Measurements from ENCODE around the gene SELPLG.
"Not testable (repeated sequence)": the region's sequence is repeated elsewhere in the genome, so short reads cannot be mapped to it uniquely, and the experiment has no call there.

The SELPLG gene

DNA sequence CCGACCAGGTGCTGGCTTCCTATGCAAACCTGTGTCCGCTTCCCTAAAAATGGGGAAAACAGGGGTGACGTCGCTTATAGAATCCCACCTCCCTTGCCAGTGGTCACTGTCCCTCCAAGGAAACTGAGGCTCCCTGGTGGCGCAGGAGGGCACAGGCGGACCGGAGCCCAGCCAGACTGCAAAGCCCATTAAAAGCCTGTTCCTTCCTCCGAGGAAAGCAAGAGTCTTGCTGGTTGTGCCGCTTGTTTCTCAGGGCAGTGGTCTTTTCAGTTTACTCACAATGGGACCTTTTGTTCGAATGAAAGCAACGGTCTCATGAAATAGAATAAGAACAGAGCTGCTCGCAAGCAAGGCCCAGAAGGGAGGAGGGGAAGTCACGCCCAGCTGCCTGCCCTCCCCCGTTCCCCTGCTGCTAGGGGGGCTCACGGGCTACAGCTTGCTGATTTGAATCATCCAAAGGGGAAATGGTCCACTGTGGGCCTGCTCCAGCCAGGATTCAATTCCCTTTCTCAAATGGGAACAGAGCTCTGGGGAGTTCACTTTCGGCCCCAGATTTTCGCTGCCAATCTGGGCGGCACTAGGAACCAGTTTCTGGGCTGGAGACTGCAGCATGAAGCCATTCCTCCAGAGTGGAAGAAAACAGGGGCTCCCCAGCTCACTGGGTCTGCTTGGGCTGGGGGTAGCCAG, 4.6 kb upstream of the SELPLG start:
- peak; percentile 82 for DNase-seq

DNA sequence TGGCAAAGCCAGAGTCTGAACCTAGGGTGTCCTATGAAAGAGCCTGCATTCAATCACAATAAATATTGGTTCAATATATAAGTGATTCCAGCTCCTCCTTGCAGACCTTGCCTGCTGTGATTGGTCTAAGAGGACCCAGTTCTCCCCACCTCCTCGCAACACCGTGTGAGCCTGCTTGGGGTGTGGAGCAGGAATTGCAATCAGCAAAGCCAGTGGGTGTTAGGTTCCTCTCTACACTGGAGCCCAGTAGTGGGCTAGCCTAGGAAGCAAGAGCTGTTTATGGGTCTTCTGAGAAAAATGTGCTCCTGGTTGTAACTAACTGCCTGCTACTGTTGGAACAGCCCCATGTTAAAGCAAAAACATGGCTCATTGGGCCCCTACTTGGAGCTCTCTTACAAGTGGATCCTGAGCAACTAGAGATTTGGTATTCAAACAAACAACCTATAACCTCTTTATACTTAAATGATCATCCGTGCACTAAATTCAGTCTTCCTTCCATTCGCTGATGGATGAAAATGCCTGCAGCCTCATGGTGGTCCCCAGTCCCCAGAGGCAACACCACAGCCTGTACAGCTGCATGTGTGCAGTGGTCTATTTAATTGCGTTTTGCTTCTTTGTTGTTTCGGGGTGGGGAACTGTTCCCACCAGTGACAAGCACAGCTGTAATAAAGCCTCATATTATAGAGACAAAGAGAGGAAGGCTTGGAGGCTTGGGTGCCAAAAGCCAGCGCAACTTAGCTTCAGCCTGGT, 3.7 kb upstream of the SELPLG start:
- DNase-seq: no peak

DNA sequence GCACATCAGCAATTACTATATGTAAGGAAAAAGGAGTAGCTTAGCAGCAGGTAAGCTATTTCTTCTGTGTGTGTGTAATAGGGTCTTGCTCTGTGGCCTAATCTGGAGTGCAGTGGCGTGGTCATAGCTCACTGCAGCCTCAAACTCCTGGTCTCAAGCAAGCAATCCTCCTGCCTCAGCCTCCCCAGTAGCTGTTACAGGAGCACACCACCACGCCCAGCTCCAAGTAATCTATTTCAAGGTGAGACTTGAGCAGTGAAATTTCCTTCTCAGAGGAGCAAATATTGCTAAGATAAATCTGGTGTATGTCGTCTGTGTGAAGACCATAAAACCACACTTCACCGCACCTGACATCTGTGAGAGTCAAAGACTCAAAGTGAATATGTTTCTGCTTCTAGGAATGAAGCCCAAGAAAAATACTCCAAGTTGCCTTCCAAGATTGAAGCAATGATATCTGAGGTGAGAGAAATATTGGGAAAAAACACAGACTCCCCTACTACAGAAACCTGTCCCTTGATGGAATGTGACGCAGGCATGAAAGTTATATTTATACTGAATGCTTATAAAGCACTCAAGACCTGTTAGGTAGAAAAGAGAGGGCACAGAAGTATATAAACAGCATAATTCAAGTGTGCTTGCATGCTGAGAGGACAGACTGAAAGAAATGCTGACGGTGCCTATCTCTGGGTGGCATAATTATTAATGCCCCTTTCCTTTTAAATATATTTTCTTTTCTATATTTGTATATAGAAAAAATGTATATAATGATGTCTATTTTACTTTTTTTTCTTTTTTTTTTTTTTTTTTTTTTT, 2.5 kb upstream of the SELPLG start:
- DNase-seq: no peak

DNA sequence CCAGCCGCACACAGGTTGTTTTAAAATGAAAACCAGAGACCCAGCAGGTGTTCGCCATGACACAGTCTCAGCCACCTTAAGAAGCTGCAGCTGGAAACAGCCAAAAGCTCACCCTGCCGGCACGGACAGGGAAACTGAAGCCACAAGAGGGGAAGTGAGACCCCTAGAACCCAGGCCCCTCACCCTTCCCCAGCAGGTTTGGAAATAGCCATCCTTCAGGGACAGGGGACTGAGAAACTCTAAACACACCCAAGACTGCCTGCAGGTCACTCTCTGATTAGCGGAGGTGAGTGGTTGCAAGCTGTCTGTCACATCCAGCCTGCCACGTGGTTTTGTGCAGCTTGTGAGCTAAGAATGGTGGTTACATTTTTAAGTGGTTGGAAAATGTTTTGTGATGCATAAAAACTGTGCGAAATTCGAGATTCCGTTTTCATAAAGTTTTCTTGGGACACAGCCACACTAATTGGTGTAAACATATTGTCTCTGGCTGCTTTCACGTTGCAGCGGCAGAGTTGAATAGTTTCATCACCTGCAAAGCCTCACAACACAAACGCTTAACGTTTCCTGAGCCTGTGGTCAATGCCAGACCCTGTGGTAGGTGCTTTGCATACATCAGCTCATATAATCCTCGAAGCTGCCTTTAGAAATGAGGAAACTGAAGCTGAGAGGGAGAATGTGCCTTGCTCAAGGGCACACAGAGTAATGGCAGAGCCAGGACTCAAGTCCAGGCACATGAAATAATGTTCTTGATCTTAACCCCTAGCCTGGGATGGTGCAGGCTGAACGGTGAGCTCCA, 1.7 kb upstream of the SELPLG start:
- DNase-seq: no peak

DNA sequence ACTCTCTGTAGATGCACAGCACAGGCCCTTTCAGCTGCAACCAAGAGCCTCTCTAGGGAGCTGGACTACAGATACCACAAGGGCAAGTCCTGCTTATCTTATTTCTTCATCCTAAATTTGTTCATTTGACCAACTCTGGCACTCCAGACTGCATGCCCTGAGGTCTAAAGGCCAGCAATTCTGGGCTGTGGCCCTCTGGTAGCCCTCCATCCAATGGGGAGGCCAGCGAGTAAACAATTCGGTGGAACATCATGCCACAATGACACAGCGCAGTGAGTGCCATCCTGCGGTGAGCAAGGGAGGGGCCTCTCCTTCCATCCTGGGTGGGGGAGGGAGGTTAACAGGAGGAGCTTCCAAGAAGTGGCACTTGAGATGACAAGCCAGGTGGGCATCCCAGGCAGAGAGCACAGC, 652 bp upstream of the SELPLG start:
- DNase-seq: no peak

DNA sequence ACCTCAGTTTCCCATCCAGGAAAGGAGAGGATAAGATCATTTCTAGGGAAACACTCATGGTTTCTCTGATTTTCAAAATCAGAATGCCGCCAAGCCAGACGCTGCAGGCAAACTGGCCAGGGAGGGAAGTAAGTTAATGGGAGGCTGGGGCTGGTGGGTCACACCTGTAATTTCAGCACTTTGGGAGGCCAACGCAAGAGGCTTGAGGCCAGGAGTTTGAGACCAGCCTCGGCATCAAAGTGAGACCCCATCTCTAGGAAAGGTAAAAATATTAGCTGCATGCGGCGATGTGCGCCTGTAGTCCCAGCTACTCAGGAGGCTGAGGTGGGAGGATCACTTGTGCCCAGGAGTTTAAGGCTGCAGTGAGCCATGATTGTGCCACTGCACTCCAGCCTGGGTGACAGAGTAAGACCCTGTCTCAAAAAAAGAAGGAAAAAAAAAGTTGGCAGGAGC, 587 bp downstream of the SELPLG start:
- no peak for DNase-seq

DNA sequence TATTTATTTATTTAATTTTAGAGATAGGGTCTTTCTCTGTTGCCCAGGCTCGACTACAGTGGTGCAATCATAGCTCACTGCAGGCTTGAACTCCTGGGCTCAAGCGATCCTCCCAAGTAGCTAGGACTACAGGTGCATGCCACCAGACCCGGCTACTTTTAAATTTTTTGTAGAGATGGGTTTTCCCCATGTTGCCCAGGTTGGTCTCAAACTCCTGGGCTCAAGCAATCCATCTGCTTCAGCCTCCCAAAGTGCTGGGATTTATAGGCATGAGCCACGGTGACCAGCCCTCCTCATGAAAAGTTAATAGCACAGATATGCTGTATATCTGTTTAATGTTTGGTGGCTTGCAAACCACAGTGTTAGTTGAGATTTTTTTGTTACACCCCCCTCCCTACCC, 2.4 kb downstream of the SELPLG start:
- not testable (repeated sequence) for DNase-seq

DNA sequence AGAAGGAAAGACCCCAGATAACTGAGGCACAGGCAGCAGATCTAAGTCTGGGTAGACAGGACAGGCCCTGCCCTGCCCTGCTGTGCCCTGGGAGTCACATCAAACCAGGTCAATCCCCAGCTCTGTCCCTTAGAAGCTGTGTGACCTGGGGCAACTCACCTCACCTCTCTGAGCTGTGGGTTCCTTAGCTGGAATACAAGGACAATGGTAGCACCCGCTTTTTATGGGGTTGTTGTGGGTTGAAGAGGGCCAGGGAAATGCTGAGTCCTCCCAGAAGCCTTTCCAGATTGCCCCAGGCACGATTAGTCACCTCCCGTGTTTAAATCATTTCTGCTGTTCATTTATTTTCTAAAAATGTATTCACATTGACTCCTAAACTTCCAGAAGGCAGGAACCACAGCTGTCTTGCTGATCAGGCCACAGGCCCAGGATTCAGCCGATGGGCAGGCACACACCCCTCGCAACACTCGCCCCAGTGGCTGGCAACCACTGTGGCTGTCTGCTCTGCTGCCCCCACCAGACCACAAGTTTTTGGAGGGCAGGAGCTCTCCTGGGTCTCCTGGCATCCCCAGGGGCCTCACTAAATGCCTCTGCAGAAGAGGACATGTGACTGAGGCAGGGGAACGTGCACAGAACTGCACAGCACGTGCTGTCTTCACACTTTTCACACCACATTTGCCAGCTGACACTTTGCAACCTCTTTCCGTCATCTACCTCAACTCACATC, 3.0 kb downstream of the SELPLG start:
- DNase-seq: no peak

DNA sequence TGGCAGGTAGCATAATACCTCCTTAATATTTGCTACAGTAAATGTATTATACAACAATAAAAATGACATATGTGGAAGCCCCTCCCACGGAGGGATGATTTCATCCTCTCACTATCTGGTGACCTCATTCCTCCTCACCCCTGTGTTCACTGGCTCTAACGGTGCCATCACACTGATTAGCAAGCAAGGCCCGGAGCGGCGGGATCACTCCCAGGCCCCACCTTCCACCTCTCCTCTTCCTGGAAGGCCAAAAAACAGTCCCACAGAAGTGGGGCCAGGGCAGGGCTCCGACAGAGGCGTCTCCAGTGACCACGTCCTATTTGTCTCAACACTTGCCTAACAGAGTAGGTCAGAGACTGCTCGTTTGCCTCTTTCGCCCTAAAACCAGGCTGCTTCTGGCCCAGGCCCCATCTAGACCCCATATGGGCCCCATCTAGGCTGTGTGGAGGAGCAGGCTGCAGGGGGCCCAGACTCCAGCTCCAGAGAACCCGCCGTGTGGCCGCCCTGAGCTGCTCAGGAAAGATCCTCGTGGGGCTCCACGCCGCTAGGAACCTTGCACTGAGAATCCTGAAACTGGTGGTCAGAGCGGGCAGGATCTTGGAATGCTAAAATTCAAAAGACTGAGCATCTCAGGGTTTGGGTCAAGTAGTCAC, 3.7 kb downstream of the SELPLG start:
- DNase-seq: no peak

DNA sequence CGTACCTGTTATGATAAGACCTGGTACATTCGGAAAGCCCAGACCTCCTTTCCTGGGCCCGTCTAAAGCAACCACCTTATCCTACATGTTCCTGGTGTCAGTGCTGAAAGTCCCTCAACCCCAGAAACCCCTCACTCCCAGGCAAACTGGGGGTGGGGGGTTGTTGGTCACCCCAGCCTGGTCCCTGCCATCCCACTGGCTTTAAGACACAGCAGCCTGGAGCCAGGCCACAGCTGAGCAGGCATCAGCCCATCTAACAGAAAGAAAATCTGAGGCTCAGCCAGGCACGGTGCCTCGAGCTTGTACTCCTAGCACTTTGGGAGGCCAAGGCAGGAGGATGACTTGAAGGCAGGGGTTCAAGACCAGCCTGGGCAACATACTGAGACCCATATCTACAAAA, 4.5 kb downstream of the SELPLG start:
- DNase-seq: no peak

DNA sequence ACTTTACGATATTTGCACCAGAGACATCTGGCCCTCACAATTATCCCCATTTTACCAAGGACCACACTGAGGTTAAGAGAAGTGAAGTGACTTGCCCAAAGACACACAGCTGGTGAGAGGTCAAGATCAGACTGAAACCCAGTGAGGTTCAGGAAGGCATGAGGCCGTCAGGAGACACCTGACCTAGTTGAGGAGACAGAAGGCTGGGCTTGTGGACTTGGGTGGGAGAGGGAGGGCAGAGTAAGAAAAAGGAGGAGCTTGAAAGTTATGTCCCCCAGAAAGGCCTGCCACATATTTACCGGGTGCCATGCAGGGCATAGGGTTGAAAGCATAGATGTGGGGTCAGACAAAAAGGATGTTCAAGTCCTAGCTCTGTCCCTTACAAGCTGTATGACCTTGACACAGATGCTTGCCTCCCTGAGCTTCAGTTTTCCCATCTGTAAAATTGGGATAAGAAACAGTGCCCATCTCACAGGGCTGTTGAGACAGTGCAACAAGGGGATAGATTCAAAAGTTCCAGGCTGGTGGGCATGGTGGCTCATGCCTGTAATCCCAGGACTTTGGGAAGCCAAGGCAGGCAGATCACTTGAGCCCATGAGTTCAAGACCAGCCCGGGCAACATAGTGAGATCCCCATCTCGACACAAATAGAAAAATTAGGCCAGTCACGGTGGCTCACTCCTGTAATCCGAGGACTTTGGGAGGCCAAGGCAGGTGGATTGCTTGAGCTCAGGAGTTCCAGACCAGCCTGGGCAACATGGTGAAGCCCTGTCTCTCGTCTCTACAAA, 6.4 kb downstream of the SELPLG start:
- DNase-seq: no peak

DNA sequence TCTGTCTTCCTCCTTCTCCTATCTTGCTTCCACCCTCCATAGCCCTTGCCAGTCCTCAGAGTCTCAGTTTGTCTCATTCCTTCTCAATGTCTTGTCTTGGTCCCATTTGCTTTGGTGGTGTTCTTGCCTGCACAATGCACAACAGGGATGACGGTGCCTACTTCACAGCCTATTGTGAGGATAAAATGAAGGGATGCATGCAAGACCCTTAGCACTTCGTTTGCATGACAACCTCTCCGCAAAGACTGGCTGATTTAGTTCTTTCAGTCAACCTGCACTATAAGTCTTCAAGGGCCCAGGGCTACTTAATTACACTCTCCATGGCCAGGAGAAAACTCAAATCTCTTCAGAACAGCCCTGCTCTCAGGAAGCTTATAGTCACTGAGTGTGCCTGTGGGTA, 8.5 kb downstream of the SELPLG start:
- no peak for DNase-seq

DNA sequence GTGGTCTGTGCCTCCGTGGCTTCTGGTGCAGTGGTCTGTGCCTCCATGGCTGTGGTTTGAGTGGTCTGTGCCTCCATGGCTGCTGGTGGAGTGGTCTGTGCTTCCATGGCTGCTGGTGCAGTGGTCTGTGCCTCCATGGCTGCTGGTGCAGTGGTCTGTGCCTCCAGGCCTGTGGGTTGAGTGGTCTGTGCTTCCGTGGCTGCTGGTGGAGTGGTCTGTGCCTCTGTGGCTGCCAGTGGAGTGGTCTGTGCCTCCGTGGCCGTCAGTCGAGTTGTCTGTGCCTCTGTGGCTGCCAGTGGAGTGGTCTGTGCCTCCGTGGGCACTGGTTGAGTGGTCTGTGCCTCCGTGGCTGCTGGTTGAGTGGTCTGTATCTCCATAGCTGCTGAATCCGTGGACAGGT, 10.1 kb downstream of the SELPLG start:
- DNase-seq: no peak

DNA sequence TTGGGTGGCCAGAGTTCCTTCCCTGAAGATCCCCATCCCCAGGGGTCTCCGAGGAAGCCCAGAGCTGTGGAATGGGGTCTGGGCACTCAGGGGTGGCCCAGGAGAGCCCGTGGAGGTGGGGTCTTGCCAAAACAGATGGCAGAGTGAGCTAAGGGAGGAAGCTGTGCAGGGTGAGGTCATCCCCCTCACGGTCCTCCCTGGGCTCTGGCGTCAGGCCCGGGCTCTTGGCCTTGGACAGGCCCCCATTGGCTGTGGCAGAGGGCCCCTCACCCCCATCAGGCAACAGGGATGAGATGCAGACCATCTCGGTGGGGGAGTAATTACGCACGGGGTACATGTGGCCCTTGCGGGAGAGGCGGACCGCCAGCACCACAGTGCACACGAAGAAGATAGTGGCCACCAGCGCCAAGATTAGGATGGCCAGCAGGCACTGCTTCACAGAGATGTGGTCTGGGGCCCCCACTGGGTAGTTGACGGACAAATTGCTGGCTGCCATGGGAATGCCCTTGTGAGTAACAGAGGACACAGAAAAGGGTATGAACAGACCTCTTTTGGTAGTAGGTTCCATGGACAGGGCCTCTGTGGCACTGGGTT, 10.7 kb downstream of the SELPLG start:
- DNase-seq: no peak

DNA sequence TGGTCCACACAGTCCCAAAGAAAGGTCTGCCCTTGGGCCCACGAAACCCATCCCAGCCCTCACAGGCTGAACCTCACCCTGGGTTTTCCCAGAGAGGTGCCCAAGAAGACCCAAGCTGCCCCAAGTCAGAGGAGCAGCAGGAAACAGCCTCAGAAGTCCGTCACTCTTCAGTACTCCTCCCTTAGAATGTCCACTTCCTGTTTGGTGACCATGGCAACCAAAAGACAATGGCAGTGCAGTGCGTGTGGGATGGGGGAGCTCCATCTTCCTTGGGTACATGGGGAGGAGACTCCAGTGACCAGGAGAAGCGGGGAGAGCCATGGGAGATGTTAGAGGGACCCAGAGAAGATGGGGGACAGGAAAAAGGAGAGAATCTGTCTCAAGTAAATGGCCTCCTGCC, 11.3 kb downstream of the SELPLG start:
- DNase-seq: no peak

DNA sequence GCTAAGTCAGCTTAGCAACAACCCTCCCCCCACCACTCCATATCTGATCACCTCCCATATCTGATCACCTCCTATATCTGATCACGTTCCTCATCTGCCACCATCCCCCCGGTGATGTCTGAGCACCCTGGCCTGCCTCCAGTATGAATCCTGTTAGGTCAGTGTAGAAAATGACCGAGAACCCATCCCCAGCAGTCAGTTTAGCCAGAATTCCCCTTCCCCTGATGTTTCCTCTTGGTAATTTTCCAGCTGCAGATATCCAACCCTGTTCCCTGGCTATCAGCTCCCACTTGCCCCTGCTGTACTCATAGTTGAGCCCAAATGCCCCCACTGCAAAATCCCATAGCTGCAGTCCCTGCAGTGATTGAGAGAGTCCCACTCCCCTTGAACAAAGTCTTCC, 12.5 kb downstream of the SELPLG start:
- DNase-seq: no peak

DNA sequence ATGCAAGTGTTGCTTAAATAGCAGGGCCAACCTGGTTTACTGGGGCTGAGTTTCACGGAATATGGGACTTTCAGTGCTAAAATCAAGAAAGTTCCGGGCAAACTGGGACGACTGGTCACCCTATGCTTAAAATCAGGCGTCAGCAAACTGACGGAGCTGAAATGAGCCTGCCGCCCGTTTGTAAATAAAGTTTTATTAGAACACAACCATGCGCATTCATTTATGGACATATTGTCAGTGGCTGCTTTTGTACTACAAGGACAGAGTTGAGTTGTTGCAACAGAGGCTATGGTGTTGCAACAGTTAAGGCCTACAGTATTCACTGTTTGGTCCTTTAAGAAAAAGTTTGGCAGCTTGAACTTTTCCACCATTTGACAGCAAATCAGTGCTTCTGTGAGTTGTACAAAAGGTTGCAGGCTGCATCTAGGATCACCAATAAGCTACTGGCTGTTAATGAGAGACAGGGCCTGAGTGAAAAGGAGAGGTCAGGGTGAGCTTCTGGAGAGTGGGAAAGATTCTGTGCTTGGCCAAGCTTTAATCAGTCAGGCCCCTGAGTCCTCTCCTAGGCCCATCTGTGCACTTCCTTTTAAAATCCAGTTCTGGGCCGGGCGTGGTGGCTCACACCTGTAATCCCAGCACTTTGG, 13.3 kb downstream of the SELPLG start:
- no peak for DNase-seq

DNA sequence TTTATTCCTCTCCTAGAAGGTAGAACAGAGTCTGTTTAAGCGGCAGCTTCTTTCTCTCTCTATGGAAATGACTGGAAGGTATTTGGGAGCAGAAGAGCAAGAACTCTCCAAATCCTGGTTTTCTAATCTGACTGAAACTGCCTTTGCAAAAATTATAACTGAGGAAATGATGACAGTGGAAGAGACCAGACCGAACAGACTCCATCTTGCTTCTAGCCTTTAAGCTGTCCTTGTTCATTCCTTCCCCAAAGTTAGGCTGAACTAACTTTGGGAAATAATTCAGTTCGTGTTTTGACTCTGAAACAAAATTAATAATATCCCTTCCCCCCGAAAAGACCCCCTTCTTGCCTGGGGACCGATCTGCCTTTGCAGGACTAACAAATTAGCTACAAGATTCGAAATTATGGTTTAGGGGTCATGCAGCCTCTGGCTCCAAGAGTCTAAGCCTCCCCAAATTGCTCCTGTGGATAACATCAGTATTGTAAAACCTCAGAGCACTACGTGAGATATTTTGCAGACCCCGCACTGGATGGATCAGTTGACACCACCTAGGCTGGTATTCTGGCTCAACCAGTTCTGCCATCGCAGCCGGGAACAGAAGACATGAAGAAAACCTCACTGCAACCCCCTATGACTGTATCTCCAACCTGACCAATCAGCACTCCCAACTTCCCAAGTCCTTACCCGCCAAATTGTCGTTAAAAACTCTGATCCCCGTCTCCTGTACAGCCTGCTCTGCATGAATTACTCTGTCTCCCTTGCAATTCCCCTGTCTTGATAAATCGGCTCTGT, 14.1 kb downstream of the SELPLG start:
- DNase-seq: no peak

DNA sequence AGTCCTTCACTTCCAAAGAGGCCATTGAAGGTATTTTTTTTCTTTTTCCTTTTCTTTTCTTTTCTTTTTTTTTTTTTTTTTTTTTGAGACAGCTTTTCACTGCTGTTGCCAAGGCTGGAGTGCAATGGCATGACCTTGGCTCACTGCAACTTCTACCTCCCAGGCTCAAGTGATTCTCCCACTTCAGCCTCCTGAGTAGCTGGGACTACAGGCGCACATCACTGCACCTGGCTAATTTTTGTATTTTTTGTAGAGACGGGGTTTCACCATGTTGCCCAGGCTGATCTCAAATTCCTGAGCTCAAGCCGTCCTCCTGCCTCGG, 14.8 kb downstream of the SELPLG start:
- not testable (repeated sequence) for DNase-seq
